Measurements from ENCODE around the gene FNIP1.

FNIP1 gene

DNA sequence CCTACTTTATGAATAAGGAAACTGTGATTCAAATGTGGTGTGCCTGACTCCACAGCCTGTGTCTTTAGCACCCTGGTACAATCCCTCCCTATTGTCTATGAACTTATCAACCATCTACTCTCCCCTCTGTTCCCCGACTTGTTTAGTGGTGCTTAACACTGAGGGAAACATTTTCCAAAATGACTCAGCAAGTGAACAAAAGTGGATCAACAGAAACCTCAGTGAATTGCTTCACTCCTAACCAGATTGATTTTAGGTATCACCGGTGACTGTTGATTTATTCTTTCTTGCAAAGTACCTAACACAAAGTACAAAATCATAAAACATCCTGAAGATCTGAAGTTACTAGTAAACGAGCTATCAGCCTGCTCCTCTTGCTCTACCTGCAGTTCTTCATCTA lies 119.7 kb downstream of the FNIP1 start:
- Histone ChIP-seq H3K79me2 (ENCODE audit: low read length) (no peaks in the 10 kb centered on the region), H3K27ac (ENCODE audit: low read length) (no peak overlapping the region), H3K9me2 (replicated peaks; ENCODE audit: insufficient read depth, low read length) (no peaks in the 10 kb centered on the region), H3K9ac (ENCODE audit: low read length) (no peak overlapping the region), H3F3A (ENCODE audit: insufficient read depth, low read length) (no peaks in the 10 kb centered on the region), H2AFZ (ENCODE audit: low read length) (no peak overlapping the region), H4K20me1 (ENCODE audit: insufficient read depth, low read length) (no peaks in the 10 kb centered on the region), H3K4me2 (ENCODE audit: low read depth, low read length) (no peak overlapping the region), H3K4me3 (ENCODE audit: low read length) (no peak overlapping the region), H3K36me3 (replicated peaks; ENCODE audit: insufficient read depth, low read length) (peaks cover 5% of the 10 kb centered on the region; the same call in 1 of the 2 replicates), H3K27me3 (replicated peaks; ENCODE audit: insufficient read depth, low read length) (no peaks in the 10 kb centered on the region), H3K9me3 (replicated peaks; ENCODE audit: insufficient read depth, low read length) (no peaks in the 10 kb centered on the region), H3K4me1 (ENCODE audit: low read length) (no peaks in the 10 kb centered on the region)
- DNase-seq, result no peak
- no peak for TF ChIP-seq EZH2phosphoT487 (IDR thresholded peaks at IDR 0.05; ENCODE audit: low read length)
- TF ChIP-seq EZH2 (optimal IDR thresholded peaks at IDR 0.05; ENCODE audit: low read depth, low read length), result no peak
- TF ChIP-seq, protein P1, sequence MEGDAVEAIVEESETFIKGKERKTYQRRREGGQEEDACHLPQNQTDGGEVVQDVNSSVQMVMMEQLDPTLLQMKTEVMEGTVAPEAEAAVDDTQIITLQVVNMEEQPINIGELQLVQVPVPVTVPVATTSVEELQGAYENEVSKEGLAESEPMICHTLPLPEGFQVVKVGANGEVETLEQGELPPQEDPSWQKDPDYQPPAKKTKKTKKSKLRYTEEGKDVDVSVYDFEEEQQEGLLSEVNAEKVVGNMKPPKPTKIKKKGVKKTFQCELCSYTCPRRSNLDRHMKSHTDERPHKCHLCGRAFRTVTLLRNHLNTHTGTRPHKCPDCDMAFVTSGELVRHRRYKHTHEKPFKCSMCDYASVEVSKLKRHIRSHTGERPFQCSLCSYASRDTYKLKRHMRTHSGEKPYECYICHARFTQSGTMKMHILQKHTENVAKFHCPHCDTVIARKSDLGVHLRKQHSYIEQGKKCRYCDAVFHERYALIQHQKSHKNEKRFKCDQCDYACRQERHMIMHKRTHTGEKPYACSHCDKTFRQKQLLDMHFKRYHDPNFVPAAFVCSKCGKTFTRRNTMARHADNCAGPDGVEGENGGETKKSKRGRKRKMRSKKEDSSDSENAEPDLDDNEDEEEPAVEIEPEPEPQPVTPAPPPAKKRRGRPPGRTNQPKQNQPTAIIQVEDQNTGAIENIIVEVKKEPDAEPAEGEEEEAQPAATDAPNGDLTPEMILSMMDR (IDR thresholded peaks at IDR 0.05; ENCODE audit: low read length), result no peak

DNA sequence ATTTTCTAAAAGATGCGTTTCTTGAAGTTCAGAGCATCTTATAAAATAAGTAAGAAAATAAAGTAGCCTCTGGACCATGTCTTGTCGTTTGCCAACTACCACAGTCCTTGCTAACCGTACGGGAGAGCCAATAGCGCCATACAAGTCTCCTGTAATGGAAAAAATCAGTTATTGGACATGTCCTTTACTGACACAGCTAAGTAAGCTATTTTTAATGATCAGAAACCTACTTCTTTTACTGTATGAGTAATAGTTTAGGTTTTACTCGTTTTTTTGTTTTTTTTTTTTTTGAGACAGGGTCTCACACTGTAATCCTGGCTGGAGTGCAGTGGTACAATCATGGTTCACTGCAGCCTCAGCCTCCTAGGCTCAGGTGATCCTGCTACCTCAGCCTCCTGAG lies 124.0 kb downstream of the FNIP1 start:
- Histone ChIP-seq H3K9ac (ENCODE audit: low read length) (no peak overlapping the region), H3K79me2 (ENCODE audit: low read length) (no peaks in the 10 kb centered on the region), H3K9me2 (replicated peaks; ENCODE audit: insufficient read depth, low read length) (no peaks in the 10 kb centered on the region), H3F3A (ENCODE audit: insufficient read depth, low read length) (no peaks in the 10 kb centered on the region), H3K27me3 (replicated peaks; ENCODE audit: insufficient read depth, low read length) (no peaks in the 10 kb centered on the region), H3K4me3 (ENCODE audit: low read length) (no peak overlapping the region), H3K4me1 (ENCODE audit: low read length) (no peaks in the 10 kb centered on the region), H3K4me2 (ENCODE audit: low read depth, low read length) (no peak overlapping the region), H3K9me3 (replicated peaks; ENCODE audit: insufficient read depth, low read length) (no peaks in the 10 kb centered on the region), H3K27ac (ENCODE audit: low read length) (no peak overlapping the region), H3K36me3 (replicated peaks; ENCODE audit: insufficient read depth, low read length) (peaks cover 5% of the 10 kb centered on the region; the same call in 1 of the 2 replicates), H2AFZ (ENCODE audit: low read length) (no peak overlapping the region), H4K20me1 (ENCODE audit: insufficient read depth, low read length) (no peaks in the 10 kb centered on the region)
- no peak for DNase-seq
- TF ChIP-seq, protein P1 (IDR thresholded peaks at IDR 0.05; ENCODE audit: low read length), result no peak

DNA sequence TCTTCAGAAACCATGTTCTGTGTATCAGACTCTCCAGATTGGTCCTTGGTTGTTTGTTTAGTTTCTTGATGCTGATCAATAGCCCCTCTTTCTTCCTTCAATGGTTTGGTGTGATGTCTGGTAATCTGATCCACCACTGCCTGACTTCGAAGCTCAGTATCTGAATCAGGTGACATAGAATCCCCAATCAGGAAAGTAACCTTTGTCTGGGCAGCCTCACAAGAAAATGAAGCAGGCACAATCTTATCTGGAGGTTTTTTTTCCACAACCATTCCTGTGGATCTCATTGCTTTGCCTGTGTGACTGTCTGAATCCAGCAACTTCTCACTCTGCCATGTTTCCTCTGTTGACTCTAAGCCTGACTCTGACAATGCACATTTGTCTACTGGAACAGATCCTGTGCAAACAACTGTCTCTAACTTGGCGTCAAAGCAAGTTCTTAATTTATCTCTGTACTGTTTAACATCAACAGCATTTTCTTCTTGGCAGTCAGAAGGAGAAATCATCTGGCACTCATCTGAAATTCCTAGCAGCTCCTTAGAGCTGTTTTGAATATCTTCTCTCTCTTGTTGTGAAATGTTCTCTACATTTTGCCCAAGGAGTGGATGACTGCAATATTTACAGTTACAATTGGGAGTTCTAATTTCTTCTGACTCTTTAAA lies 124.7 kb downstream of the FNIP1 start:
- no peaks in the 10 kb centered on the region for H3K27me3 ChIP-seq (replicated peaks; ENCODE audit: insufficient read depth, low read length)
- no peak for DNase-seq
- H3K4me1 ChIP-seq (ENCODE audit: low read length), result no peaks in the 10 kb centered on the region
- H3K9me2 ChIP-seq (replicated peaks; ENCODE audit: insufficient read depth, low read length), result no peaks in the 10 kb centered on the region
- no peak overlapping the region for H3K4me3 ChIP-seq (ENCODE audit: low read length)
- H3K4me2 ChIP-seq (ENCODE audit: low read depth, low read length), result no peak overlapping the region
- TF ChIP-seq EZH2 (optimal IDR thresholded peaks at IDR 0.05; ENCODE audit: low read depth, low read length), result no peak
- TF ChIP-seq EZH2phosphoT487 (IDR thresholded peaks at IDR 0.05; ENCODE audit: low read length), result no peak
- H4K20me1 ChIP-seq (ENCODE audit: insufficient read depth, low read length), result no peaks in the 10 kb centered on the region
- no peaks in the 10 kb centered on the region for H3F3A ChIP-seq (ENCODE audit: insufficient read depth, low read length)
- peaks cover 5% of the 10 kb centered on the region; the same call in 1 of the 2 replicates for H3K36me3 ChIP-seq (replicated peaks; ENCODE audit: insufficient read depth, low read length)
- H3K27ac ChIP-seq (ENCODE audit: low read length), result no peak overlapping the region
- no peaks in the 10 kb centered on the region for H3K9me3 ChIP-seq (replicated peaks; ENCODE audit: insufficient read depth, low read length)
- H3K79me2 ChIP-seq (ENCODE audit: low read length), result no peaks in the 10 kb centered on the region
- no peak overlapping the region for H3K9ac ChIP-seq (ENCODE audit: low read length)
- no peak overlapping the region for H2AFZ ChIP-seq (ENCODE audit: low read length)

DNA sequence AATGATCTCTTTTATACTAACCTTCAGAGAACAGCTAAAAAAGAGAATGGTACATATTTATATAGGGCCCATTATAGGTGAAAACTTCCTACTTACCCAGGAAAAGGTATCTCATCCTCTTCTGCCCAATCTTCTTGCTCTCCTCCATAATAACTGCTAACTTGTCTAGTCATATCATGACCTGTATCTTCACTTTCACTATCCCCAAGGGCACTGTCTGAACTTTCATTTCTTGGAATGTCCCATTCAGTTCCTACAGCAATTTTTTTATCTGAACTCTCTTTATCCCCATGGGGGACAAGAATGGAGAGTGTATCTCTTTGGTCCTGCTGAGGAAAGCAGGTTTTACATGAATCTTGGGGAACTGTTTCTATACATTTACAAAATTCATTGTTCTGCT lies 125.4 kb downstream of the FNIP1 start:
- DNase-seq, result no peak
- Histone ChIP-seq H3K9me3 (replicated peaks; ENCODE audit: insufficient read depth, low read length) (no peaks in the 10 kb centered on the region), H3K36me3 (replicated peaks; ENCODE audit: insufficient read depth, low read length) (peaks cover 5% of the 10 kb centered on the region; the same call in 1 of the 2 replicates), H4K20me1 (ENCODE audit: insufficient read depth, low read length) (no peaks in the 10 kb centered on the region; the same call in 1 of the 2 replicates), H2AFZ (ENCODE audit: low read length) (no peak overlapping the region), H3F3A (ENCODE audit: insufficient read depth, low read length) (0 out of 2 replicates have a peak, but pooled peaks cover 2% of the 10 kb centered on the region), H3K79me2 (ENCODE audit: low read length) (no peaks in the 10 kb centered on the region; the same call in 1 of the 2 replicates), H3K27ac (ENCODE audit: low read length) (no peak overlapping the region), H3K4me3 (ENCODE audit: low read length) (no peak overlapping the region), H3K4me1 (ENCODE audit: low read length) (no peaks in the 10 kb centered on the region), H3K9ac (ENCODE audit: low read length) (no peak overlapping the region), H3K27me3 (replicated peaks; ENCODE audit: insufficient read depth, low read length) (no peaks in the 10 kb centered on the region), H3K4me2 (ENCODE audit: low read depth, low read length) (no peak overlapping the region), H3K9me2 (replicated peaks; ENCODE audit: insufficient read depth, low read length) (no peaks in the 10 kb centered on the region)
- TF ChIP-seq EZH2 (optimal IDR thresholded peaks at IDR 0.05; ENCODE audit: low read depth, low read length) (no peak), EZH2phosphoT487 (IDR thresholded peaks at IDR 0.05; ENCODE audit: low read length) (no peak)
- TF ChIP-seq, protein P1 (IDR thresholded peaks at IDR 0.05; ENCODE audit: low read length), result no peak
